ENCODE measurements around the gene ACTN1. TPM values are rescaled to one million over a fixed set of nuclear protein-coding genes. Genes with fewer than 3 reads are reported as not detected.

Gene ACTN1
- total and polyA plus RNA-seq, 2 of the 8 experiments (the other 6 are each of a cell fraction or from before 2014, with no cell fraction given) = 236 to 262 TPM

GRCh38 chr14:68942296-68943035, 36.6 kb downstream of the ACTN1 start:
- H3K18ac ChIP-seq (ENCODE audit: extremely low read depth, low read length) = peak overlapping the region; percentile 48
- POLR2A ChIA-PET (ENCODE audit: partially characterized antibody) = interaction anchor here (0.9 to 1.9 kb wide), 4 partner anchors 9 to 26 kb away, joined by 3 to 5 read pairs (median 3); no protein-coding TSS in a partner anchor
- H3K79me1 ChIP-seq (ENCODE audit: low read depth, low read length) = peaks cover 44% of the 10 kb centered on the region
- H3K23me2 ChIP-seq (ENCODE audit: low read depth, low read length) = no peaks in the 10 kb centered on the region; the same call in 1 of the 2 replicates
- no peak overlapping the region for H4K5ac ChIP-seq (ENCODE audit: insufficient read length, low read depth, low read length)
- H3K9me3 ChIP-seq (ENCODE audit: insufficient read depth in 2 of 2, low read depth in 1 of 2, low read length in 1 of 2) = no peaks in the 10 kb centered on the region
- DNase-seq (ENCODE audit: low read depth in 1 of 2, low spot score in 2 of 2) = no peak
- H4K8ac ChIP-seq (ENCODE audit: extremely low read depth, insufficient read depth, low read length) = no peak overlapping the region
- H3K9ac ChIP-seq (replicated peaks in 1 of 4; ENCODE audit: extremely low read depth in 1 of 4, low read depth in 3 of 4, low read length in 3 of 4) = no peak overlapping the region
- no peak overlapping the region for H3K4ac ChIP-seq (replicated peaks; ENCODE audit: insufficient read length, low read depth, low read length)
- no peak overlapping the region for H3K4me3 ChIP-seq (ENCODE audit: extremely low read depth in 1 of 4, insufficient read depth in 2 of 4, low read depth in 3 of 4, low read length in 4 of 4)
- no peak overlapping the region for H3K56ac ChIP-seq (replicated peaks; ENCODE audit: insufficient read length, low read depth, low read length)
- H3K14ac ChIP-seq (ENCODE audit: insufficient read length) = no peak overlapping the region
- H3K36me3 ChIP-seq (ENCODE audit: control insufficient read depth in 2 of 4, insufficient read depth in 4 of 4, low read length in 3 of 4) = no peaks in the 10 kb centered on the region
- no peak overlapping the region for H3K23ac ChIP-seq (ENCODE audit: insufficient read length)
- no peaks in the 10 kb centered on the region for H3K27me3 ChIP-seq (replicated peaks in 1 of 4; ENCODE audit: control insufficient read depth in 3 of 4, extremely low read depth in 1 of 4, insufficient read depth in 3 of 4, low read length in 3 of 4)
- peak; percentile 13 for FAIRE-seq
- peak overlapping the region; percentile 89 for H2BK5ac ChIP-seq (ENCODE audit: low read depth, low read length)
- H2BK12ac ChIP-seq (ENCODE audit: low read depth, low read length) = peak overlapping the region; percentile 63
- H3K4me2 ChIP-seq (ENCODE audit: insufficient read depth in 1 of 2, low read depth in 2 of 2, low read length in 2 of 2) = peak overlapping the region in 1 of 2 experiments; percentile 6; a peak in 1 of 4 replicates
- peak overlapping the region; percentile 83; the same call in 1 of the 2 replicates for H2BK20ac ChIP-seq (ENCODE audit: low read length)
- peak overlapping the region; percentile 84; the same call in 1 of the 2 replicates for H2BK15ac ChIP-seq (ENCODE audit: low read length)
- H4K20me1 ChIP-seq (replicated peaks in 1 of 2; ENCODE audit: control insufficient read depth in 1 of 2, insufficient read depth in 2 of 2, low read length in 2 of 2) = peaks cover 18 to 47% of the 10 kb centered on the region in 2 experiments
- peaks cover 7 to 99% of the 10 kb centered on the region in 2 experiments; a peak in 3 of 4 replicates for H3K79me2 ChIP-seq (ENCODE audit: control insufficient read depth in 1 of 2, insufficient read depth in 2 of 2, low read length in 2 of 2)
- peak overlapping the region; percentile 56; the same call in 1 of the 2 replicates for H2AK5ac ChIP-seq (ENCODE audit: low read depth, low read length)
- CTCF ChIA-PET (ENCODE audit: partially characterized antibody) = interaction anchor here (0.6 to 22.6 kb wide), 21 partner anchors 11 to 187 kb away, joined by 3 to 291 read pairs (median 4); partner anchors contain the start of gene ACTN1
- H4K91ac ChIP-seq (replicated peaks; ENCODE audit: insufficient read length, low read length) = no peak overlapping the region
- WGBS, 2 experiments (ENCODE audit: extremely low coverage in 1 of 2, insufficient coverage in 1 of 2, insufficient read length in 1 of 2, insufficient replicate concordance in 2 of 2, low coverage in 1 of 2, low lambda C conversion rate in 2 of 2, missing lambda C conversion rate in 1 of 2) = 84% methylated on average over 14 of the region's 14 CpGs; no CpG with 5 or more reads in 1 of the 2 experiments
- peaks cover 2 to 44% (median 25%) of the 10 kb centered on the region in 4 experiments for H3K4me1 ChIP-seq (replicated peaks in 1 of 4; ENCODE audit: control insufficient read depth in 3 of 4, insufficient read depth in 4 of 4, low read length in 3 of 4)
- no peak overlapping the region for H3K27ac ChIP-seq (ENCODE audit: low read depth, low read length)
- no peak overlapping the region for H2AFZ ChIP-seq (ENCODE audit: low read length)
- no peak overlapping the region for H2BK120ac ChIP-seq (replicated peaks; ENCODE audit: low read depth, low read length)

All from H1 (cell line).